NCI-H1092 (cell line): Measurements from ENCODE around the gene GNRH2.
"Not testable (repeated sequence)": the region's sequence is repeated elsewhere in the genome, so short reads cannot be mapped to it uniquely, and the experiment has no call there.

Experiments used
- DNase-seq: peaks from one replicate; lab custom pipeline; 2025; lab: John Stamatoyannopoulos, UW

GNRH2 gene

DNA sequence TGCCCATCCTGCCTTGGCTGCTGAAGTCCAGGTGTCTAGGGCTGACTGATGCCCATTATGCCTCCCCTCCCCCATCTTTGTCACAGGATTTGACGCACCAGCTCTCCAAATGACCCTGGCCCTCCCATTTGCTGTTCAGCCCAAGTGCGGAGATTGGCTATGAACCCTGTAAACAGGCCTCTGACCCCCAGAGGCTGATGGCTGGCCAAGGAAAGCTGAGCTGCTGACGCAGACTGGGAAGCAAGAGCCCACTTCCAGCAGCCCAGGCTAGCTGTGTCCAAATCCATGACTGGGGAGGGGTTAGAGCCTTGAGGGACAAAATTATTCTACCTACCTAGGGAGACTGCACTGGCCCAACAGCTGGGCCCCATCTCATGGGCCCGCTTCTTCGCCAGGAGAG lies 797 bp upstream of the GNRH2 start:
- no peak for DNase-seq

DNA sequence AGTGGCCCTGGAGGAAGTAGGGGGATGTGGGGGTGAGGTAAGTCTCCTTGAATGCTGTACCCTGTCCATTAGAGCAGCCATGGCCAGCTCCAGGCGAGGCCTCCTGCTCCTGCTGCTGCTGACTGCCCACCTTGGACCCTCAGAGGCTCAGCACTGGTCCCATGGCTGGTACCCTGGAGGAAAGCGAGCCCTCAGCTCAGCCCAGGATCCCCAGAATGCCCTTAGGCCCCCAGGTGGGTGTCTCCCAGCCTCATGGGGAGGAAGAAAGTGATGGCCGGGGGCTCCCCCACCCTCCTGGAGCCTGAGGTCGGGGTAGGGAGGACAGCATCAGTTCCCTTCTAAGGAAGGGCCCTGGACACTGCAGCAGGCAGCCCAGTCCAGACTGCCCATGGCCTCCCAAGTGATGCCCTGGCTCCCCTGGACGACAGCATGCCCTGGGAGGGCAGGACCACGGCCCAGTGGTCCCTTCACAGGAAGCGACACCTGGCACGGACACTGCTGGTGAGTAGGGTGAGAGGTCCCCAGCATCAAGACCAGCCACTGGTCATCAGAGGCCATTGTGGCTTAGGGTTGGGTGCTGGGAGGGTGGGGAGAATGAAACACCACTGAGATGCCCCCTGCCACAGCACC lies 1.0 kb downstream of the GNRH2 start:
- no peak for DNase-seq

DNA sequence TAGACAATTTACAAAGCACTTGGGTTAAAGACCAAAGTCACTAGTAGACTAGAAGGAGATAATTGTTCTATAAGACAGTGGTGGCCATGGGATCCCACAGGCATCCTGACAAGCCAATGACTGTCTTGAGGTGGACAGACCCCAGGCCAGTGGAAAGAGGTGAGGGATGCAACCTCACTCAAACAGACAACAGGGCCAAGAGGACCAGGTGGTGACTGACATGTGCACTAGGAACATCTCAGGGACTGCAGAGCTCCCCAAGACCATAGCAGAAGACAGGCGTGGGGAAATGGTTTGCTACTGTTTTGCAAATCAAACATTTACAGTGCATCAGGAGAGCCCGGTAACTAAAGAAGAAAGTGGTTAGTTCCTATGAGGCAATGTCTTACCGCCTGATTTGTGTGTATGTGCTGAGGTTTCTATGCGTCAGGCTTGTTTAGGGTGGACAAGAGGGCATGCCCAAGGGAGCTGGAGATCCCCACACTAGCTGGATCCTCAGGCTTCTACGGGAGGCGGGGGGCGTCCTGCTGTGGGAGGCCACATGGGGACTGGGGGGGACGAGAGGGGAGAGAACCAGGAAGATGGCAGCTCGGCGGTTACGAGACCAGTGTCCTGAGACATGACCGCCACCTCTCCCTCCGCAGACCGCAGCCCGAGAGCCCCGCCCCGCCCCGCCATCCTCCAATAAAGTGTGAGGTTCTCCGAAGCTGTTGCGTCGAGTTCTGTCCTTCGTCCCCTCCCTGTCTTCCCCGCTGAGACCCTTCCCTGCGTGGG lies 1.8 kb downstream of the GNRH2 start:
- peak; percentile 74 for DNase-seq

DNA sequence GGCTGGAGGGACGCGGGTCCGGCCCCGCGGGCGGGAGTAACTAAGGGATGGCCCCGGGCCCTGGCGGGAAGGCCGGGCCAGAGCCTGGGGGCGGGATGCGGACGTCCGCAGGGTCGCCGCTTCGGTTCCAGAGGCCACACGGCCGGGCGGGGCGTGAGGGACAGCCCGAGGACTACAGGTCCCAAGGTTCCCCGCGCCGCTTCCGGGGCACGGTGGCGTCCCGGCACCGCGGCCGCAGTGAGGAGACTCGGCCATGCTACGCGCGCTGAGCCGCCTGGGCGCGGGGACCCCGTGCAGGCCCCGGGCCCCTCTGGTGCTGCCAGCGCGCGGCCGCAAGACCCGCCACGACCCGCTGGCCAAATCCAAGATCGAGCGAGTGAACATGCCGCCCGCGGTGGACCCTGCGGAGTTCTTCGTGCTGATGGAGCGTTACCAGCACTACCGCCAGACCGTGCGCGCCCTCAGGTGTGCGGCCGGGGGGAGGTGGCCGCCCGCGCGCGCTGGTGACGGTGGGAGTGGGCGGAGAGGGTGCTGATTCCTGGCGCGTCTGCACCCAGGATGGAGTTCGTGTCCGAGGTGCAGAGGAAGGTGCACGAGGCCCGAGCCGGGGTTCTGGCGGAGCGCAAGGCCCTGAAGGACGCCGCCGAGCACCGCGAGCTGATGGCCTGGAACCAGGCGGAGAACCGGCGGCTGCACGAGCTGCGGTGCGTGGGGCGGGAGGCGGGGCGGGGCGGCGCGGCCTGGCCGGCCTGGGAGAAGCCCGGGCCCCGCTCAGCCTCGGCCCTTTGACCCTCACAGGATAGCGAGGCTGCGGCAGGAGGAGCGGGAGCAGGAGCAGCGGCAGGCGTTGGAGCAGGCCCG lies 2.6 kb downstream of the GNRH2 start, which contains the start of gene MRPS26:
Gene MRPS26, plus strand, starts transcription at position 237 of the 861 bp plus-strand sequence. Its CDS starts 17 bp downstream, at position 254.
- DNase-seq = peak; percentile 74

DNA sequence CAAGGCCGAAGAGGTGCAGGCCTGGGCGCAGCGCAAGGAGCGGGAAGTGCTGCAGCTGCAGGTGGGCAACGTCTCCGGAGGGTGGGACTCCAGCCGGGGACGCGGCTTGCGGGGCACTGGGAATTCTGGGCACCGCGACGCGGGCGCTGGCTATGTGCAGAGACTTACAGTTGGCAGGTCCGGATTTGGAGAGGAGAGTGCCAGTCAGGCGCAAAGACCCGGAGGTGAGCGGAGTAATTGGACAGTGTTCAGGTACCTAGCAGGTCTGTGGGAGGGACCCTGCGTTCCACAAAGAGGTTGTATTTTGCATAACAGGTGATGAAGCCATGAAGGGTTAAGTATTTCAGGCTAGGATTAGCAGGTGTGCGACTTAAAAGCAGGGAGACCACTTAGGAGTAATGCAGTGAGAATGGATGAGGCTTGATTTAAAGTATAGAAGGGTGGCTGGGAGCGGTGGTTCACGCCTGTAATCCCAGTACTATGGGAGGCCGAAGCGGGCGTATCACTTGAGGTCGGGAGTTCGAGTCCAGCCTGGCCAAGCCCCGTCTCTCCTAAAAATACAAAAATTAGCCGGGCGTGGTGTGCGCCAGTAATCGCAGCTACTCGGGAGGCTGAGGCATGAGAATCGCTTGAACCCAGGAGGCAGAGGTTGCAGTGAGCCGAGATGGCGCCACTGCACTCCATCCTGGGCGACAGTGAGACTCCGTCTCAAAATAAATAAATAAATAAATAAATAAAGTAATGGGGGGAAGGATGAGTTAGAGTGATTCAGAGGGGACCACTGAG lies 3.4 kb downstream of the GNRH2 start:
- DNase-seq = peak; percentile 5

DNA sequence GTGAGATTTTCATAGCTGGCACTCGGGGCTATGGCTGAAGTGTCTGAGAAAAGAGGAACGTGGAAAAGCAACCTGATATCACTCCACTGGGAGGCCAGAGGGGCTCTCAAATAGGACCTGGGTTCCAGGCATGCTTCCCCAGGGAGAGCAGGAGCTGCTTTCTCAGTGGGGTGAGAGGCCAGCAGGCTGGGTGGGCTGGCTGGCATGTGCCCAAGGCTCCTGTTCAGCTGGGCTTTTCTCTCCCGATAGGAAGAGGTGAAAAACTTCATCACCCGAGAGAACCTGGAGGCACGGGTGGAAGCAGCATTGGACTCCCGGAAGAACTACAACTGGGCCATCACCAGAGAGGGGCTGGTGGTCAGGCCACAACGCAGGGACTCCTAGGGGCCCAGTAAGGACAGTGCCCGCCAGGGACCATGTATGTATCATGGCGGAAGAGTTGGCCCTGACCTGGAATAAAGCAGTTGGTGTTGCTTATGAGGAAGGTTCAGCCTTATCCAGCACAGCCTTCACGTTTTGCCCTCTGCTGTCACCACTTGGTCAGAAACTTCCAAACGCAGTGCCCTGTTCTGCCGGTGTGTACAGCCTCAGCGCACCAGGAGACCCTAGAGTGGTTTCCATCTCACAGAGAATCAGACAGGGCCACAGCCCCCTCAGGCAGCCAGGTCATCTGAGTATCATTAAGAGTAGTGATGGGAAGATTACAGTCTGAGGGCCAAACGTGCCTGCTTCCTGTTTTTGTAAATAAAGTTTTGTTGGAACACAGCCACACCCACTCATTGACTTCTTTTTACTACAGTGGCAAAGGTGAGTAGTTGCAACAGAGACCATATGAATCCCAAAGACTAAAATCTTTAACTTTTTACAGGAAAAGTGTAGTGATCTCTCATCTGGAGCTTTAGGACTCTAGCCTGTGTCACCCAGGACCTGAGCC lies 4.3 kb downstream of the GNRH2 start:
- no peak for DNase-seq

DNA sequence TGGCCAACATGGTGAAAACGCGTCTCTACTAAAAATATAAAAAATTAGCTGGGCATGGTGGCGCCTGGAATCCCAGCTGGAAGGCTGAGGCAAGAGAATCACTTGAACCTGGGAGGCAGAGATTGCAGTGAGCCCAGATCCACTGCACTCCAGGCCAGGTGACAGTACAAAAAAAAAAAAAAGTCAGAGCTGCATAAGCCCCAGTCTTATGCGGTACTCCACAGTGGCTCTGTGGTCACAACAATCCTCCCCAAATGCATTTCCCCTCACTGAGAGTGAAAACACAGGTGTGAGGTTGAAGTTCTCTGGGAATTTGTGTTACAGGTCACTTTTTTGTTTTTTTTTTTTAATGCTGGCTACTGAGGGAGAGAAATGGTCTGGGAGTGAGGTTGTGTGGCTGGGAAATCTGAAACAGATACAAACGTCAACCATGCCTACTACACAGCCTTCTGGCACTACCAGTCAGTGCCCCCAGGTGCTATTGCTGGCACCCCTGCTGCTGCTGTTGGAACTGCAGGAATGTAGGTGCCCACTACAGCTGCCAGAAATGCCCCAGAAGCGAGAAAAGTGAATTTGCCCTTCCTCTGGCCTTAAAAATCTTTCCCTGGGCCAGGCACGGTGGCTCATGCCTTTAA lies 8.1 kb downstream of the GNRH2 start:
- DNase-seq = no peak

DNA sequence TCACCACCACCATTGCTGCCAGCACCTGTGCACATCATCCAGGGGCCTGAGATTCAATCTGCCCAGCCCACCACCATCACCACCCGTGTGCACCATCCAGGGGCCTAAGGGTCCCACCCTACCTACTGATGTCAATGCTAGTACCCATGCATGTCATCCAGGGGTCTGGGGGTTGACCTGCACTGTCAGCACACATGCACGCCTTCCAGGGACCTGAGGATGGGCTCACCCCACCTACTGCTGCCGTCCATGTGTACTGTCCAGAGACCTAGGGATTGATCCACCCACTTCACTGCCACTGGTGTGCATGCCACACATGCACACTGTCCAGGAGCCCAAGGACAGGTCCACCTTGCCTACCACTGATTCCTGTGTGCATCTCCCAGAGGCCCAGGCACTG lies 16.1 kb downstream of the GNRH2 start:
- no peak for DNase-seq

DNA sequence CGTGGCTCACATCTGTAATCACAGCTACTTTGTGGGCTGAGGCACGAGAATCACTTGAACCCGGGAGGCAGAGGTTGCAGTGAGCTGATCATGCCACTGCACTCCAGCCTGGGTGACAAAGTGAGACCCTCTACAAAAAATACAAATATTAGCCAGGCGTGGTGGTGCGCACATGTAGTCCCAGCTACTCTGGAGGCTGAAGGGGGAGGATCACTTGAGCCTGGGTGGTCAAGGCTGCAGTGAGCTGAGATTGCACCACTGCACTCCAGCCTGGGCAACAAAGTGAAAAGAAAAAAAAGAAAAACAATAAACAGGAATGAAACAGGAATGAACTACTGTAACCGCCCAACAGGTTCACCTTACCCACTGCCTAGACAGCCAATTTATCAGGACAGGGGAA lies 20.7 kb downstream of the GNRH2 start:
- not testable (repeated sequence) for DNase-seq

DNA sequence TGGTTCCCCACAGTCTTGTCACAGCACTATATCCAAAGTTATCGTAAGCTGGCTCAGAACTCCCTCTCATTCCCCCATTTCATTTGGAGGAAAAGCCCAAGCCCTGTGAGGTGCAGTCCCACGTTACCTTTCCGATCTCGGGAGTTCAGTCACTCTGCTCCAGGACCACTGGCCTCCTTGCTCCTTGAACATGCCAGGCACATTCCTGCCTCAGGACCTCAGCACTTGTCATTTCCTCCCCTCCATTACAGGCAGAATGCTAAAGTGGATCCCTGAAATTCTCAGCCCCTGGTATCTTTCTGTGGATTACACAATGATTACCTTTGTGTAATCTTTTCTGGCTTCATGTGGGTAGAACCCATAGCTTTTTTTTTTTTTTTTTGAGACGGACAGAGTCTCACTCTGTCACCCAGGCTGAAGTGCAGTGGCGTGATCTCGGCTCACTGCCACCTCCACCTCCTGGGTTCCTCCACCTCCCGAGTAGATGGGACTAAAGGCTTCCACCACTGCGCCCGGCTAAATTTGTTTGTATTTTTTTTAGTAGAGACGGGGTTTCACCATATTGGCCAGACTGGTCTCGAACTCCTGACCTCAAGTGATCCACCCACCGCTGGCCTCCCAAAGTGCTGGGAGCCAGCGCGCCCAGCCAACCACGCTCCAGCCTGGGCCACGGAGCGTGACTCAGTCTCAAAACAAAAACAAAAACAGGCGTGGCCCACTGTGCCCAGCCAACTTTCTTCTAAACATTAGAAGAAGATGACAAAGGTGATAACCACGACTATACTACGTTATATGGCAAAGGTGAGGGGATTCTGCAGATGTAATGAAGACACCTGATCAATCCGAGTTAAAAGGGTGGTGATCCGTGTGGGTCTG lies 24.0 kb downstream of the GNRH2 start:
- DNase-seq = no peak

DNA sequence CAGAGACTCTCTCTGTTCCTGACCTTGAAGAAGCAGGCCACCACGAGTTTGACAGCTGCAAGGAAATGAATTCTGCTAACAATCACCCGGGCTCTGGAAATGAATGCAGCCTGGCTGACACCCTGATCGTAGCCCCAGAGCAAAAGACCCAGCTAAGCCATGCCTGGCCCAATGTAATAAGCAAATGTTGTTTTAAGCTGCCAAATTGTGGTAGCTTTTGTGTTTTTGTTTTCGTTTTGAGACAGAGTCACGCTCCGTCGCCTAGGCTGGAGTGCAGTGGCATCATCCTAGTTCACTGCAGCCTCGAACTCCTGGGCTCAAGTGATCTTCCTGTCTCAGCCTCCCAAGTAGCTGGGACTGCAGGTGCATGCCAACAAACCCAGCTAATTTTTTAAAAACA lies 24.7 kb downstream of the GNRH2 start:
- DNase-seq = no peak

DNA sequence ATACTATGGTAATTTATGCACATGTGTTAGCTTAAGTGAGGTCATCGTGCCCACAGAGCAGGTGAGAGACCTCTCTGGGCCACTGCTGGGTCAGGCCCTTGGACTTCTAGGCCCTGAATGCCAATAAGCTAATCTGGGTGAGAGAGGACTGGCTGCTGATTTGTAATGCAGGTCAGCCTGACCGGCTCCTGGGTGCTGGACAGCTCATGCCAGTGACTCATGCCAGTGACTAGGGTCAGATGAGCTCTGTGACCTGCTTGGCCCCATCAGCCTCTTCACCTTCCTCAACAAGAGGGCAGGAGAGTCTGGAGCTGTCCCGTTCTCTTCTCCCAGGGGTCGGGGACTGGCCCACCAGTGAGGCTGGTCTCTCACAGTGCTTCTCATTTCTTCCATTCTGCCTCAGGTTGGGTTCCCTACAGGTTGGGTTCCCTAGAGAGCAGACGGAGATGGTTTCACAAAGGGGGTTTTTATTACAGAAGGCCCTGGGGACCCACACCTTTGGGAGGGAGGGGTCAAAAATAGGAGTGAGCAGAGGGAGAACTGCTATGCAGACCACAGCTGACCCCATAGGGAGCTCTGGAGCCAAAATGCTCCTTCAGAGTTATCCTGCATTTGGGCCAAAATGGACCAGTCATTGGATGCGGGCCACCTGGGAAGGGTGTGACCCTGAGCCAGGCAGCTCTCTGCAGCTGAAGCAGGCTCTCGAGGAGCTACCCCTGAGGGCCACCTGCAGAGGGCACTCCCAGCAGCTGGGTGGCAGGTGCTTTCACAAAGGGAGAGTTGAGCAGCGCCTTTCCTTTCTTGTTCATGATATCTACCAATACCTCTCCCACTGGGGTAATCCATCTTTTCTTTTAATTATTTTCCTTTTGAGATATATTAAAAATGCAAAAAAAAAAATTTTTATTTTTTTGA lies 25.8 kb downstream of the GNRH2 start:
- no peak for DNase-seq

DNA sequence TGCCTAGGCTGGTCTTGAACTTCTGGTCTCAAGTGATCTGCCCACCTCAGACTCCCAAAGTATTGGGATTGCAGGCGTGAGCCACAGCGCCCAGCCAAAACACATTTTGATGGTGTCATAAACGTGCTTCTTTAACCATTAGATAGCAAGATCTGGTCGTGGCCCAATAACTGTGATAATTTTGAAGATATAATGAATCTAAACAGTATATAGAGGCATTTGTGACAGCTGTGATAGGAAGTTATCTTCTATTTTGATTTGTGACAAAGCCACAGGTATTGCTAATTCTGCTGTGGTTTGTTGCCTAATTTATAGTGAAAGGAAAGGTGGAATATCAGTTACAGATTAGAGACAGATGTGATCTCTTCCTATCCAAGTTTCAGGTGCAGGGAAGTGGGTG lies 27.3 kb downstream of the GNRH2 start:
- no peak for DNase-seq

DNA sequence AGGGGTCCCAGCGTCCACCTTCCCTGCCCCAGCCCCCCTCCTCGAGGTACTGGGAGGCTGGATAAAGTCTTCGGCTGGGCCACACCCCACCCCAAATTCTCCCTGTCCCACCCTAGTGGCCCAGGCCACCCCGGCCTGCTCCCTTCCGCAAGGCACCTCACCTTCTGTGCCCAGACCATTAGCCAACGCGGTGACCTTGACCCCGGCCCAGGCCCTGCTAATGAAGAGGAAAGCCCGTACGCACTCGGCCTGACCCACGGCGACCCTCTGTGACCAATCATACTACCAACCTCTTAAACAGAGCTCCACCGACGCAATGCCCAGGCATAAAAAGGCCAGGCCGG lies 27.8 kb downstream of the GNRH2 start:
- no peak for DNase-seq

DNA sequence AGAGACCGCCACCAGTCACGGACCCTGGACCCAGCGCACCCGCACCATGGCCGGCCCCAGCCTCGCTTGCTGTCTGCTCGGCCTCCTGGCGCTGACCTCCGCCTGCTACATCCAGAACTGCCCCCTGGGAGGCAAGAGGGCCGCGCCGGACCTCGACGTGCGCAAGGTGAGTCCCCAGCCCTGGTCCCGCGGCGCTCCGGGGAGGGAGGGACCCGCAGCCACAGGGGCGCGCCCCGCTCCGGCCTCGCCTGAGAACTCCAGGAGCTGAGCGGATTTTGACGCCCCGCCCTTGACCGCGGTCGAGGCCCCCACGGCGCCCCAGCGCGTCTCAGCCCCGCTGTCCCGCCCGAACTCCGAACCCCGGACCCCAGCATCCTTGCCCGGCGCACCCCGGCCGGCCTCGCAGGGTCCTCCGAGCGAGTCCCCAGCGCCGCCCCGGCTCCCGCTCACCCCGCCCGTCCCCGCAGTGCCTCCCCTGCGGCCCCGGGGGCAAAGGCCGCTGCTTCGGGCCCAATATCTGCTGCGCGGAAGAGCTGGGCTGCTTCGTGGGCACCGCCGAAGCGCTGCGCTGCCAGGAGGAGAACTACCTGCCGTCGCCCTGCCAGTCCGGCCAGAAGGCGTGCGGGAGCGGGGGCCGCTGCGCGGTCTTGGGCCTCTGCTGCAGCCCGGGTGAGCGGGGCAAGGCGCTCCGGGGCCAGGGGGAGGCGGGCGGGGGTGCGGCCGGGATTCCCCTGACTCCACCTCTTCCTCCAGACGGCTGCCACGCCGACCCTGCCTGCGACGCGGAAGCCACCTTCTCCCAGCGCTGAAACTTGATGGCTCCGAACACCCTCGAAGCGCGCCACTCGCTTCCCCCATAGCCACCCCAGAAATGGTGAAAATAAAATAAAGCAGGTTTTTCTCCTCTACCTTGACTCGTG lies 28.4 kb downstream of the GNRH2 start, which contains the start of gene OXT:
Gene OXT, plus strand, starts transcription at position 11 of the 920 bp plus-strand sequence. Its CDS starts 36 bp downstream, at position 47.
- DNase-seq = no peak

DNA sequence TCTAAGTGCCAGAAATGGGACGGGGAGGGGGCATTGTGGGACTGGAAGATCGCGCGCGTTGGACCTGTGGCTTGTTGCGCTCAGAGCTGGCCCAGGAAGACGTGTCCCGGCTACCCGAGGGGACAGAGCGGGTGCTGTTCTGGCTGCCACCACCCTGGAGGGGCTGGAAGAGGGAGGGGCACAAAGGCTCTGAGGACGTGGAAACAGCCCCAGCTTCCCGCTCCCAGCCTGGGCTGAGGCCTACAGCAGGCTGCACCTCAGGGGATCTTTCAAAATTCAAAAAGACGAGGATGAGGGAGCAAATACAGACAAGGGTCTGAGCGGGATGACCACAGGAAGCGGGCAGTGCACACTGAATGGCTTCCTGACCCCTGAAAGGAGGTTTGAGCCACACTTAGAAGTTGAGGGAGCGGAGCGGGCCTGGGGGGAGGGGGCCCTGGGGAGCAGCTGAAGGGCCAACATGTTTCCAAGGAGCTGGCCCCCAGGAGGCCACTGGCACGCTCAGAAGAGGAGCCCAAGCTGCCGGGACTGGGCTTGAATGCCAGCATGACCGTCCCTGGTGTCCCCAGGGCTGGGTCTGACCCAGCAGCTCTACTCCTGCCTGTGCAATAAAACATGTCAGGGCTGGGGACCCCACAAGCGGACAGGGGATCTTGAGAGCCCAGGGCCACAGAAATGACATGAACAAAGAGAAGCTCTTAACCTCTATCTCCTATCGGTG lies 29.3 kb downstream of the GNRH2 start:
- no peak for DNase-seq
